GM12878 (cell line): ENCODE data around the gene ITFG1. TPM values are rescaled to one million over a fixed set of nuclear protein-coding genes. Genes with fewer than 3 reads are reported as not detected.

ENCODE experiments used
- ATAC-seq: fragments of 200-7000 bp; cut with Tn5 transposase; 3 replicates; pipeline ENCODE4 v1.9.1; 2020; ENCODE audit warnings: mild to moderate bottlenecking, moderate library complexity
- BruUV-seq: library from RNA; stranded (reverse); fragments of 400-500 nt; replicated peaks from 2 replicates; lab custom pipeline; 2021; lab: Mats Ljungman, UMichigan
- CTCF ChIA-PET: fragments of 300-600 bp; sonication (Branson Sonifier 250); formaldehyde crosslinking; extraction: SDS; loops from one replicate; lab custom pipeline; 2021; ENCODE audit warnings: inconsistent platforms; lab: Yijun Ruan, JAX
- POLR2A ChIA-PET: fragments of 350-600 bp; formaldehyde crosslinking; extraction: SDS; loops from one replicate; lab custom pipeline; 2021; ENCODE audit warnings: inconsistent platforms; lab: Charles Lee
- RAD21 ChIA-PET: fragments of 300-600 bp; sonication (Branson Sonifier 250); formaldehyde crosslinking; loops from one replicate; lab custom pipeline; 2023; ENCODE audit warnings: antibody characterized with exemption; ENCODE audit not compliant: unreplicated experiment; lab: Charles Lee
- SMC1A ChIA-PET: fragments of 300-600 bp; sonication (Branson Sonifier 250); formaldehyde crosslinking; loops from one replicate; lab custom pipeline; 2023; ENCODE audit not compliant: unreplicated experiment, uncharacterized antibody; lab: Charles Lee
- DNase-seq: peaks from one replicate; pipeline ENCODE4 v3.0.0-alpha.2; 2011; ENCODE audit warnings: low read depth, low spot score
- FAIRE-seq: peaks from 3 replicates; lab custom pipeline; 2011; peaks lifted over from hg19 to GRCh38; lab: Jason Lieb, UNC
- H2AFZ ChIP-seq: 2 replicates; pipeline ENCODE4 v1.6.0; 2011; ENCODE audit warnings: low read depth, low read length, control low read depth; ENCODE audit not compliant: control insufficient read depth
- H3K27ac ChIP-seq: 2 replicates; pipeline ENCODE4 v1.5.1; 2011; ENCODE audit warnings: control low read depth; ENCODE audit not compliant: control insufficient read depth, insufficient read depth
- H3K27me3 ChIP-seq, 2 experiments: replicated peaks in 1 of 2; 2 replicates each; pipeline versions ENCODE4 v1.6.0 to v1.6.1; 2011; ENCODE audit warnings: low read length in 1 of 2; ENCODE audit not compliant: control insufficient read depth in 2 of 2, insufficient read depth in 2 of 2
- H3K36me3 ChIP-seq, 2 experiments: 2 replicates each; pipeline ENCODE4 v1.5.1; 2011; ENCODE audit warnings: low read length in 1 of 2; ENCODE audit not compliant: control insufficient read depth in 2 of 2, insufficient read depth in 2 of 2
- H3K4me1 ChIP-seq: 2 replicates; pipeline ENCODE4 v1.6.1; 2011; ENCODE audit warnings: mild to moderate bottlenecking, low read length, moderate library complexity, mixed read lengths; ENCODE audit not compliant: control insufficient read depth, insufficient read depth
- H3K4me2 ChIP-seq: 2 replicates; pipeline ENCODE4 v1.6.0; 2011; ENCODE audit warnings: control low read depth; ENCODE audit not compliant: control insufficient read depth, insufficient read depth
- H3K4me3 ChIP-seq: fragments of 200-600 bp; sonication (generic); 2 replicates; pipeline ENCODE4 v1.5.1; 2016
- H3K79me2 ChIP-seq: 2 replicates; pipeline ENCODE4 v1.6.0; 2011; ENCODE audit warnings: low read length; ENCODE audit not compliant: control insufficient read depth, insufficient read depth
- H3K9ac ChIP-seq: 2 replicates; pipeline ENCODE4 v1.8.0; 2011; ENCODE audit warnings: low read length, control low read depth, mixed read lengths; ENCODE audit not compliant: control insufficient read depth, insufficient read depth
- H3K9me3 ChIP-seq: replicated peaks from 3 replicates; pipeline ENCODE4 v1.5.1; 2011; ENCODE audit warnings: mild to moderate bottlenecking, low read length; ENCODE audit not compliant: control insufficient read depth, insufficient read depth
- H4K20me1 ChIP-seq: 2 replicates; pipeline ENCODE4 v1.6.0; 2011; ENCODE audit not compliant: control insufficient read depth, insufficient read depth
- FOS ChIP-seq: IDR thresholded peaks from 3 replicates; pipeline ENCODE4 v1.6.1; 2011; ENCODE audit warnings: borderline replicate concordance; ENCODE audit not compliant: insufficient read length; ENCODE audit errors: extremely low read depth
- MEF2B ChIP-seq: fragments of 450-650 bp; IDR thresholded peaks from 2 replicates; pipeline ENCODE4 v1.6.1; 2018; ENCODE audit warnings: mild to moderate bottlenecking, moderate library complexity; ENCODE audit not compliant: partially characterized antibody, poor library complexity, severe bottlenecking
- NBN ChIP-seq: fragments of 450-650 bp; IDR thresholded peaks from 2 replicates; pipeline ENCODE4 v1.6.1; 2016
- NR2C1 ChIP-seq: fragments of 450-650 bp; IDR thresholded peaks from 2 replicates; pipeline ENCODE4 v1.6.1; 2017; ENCODE audit warnings: antibody characterized with exemption, mild to moderate bottlenecking, moderate library complexity
- PAX8 ChIP-seq: fragments of 450-650 bp; IDR thresholded peaks from 2 replicates; pipeline ENCODE4 v1.6.1; 2017; ENCODE audit warnings: mild to moderate bottlenecking, moderate library complexity
- SMARCA5 ChIP-seq: fragments of 450-650 bp; IDR thresholded peaks from 2 replicates; pipeline ENCODE4 v1.6.1; 2017; ENCODE audit warnings: mild to moderate bottlenecking
- SRF ChIP-seq, 2 experiments: IDR thresholded peaks; 2 replicates each; pipeline ENCODE4 v1.6.1; 2011; ENCODE audit warnings: low read depth in 2 of 2, low read length in 2 of 2, mild to moderate bottlenecking in 1 of 2, moderate library complexity in 1 of 2
- WGBS: methylation state at CpG from one replicate; pipeline ENCODE4 v1.1.6; 2016; ENCODE audit warnings: low lambda C conversion rate; ENCODE audit not compliant: insufficient replicate concordance, insufficient coverage; ENCODE audit errors: missing lambda C conversion rate; 5-methylcytosine and 5-hydroxymethylcytosine counted together
- in situ Hi-C: fragments of 300-500 bp; cut with MboI; formaldehyde crosslinking; loops from 9 replicates; pipeline ENCODE4 v1.14.3; 2018; ENCODE audit warnings: mixed read lengths
- intact Hi-C: fragments of 100-400 bp; cut with micrococcal nuclease; formaldehyde crosslinking; loops from one replicate; pipeline ENCODE4 v1.14.2; 2022; ENCODE audit not compliant: unreplicated experiment
- polyA plus RNA-seq, 11 experiments: library from polyadenylated mRNA; depleted of rRNA in 4 of 11; unstranded in 6 of 11; stranded (reverse) in 5 of 11; fragments of >200 nt; fragmentation: Nextera tagmentation in 4 of 11; fragmentation: Illumina TruSeq in 1 of 11; extraction: Ambion mirVana in 4 of 11; extraction: Trizol in 1 of 11; gene quantifications; 1 replicate in 1 of 11; 2 replicates in 10 of 11; pipeline versions ENCODE4 v1.2.1 to v1.2.3, GENCODE V29; 2011 to 2016; ENCODE audit warnings: inconsistent platforms in 2 of 11, missing spikeins in 2 of 11, low read depth in 1 of 11
- total RNA-seq, 4 experiments: library from RNA; depleted of rRNA in 3 of 4; stranded (reverse); fragments of >200 nt in 3 of 4; fragmentation: Illumina TruSeq in 1 of 4; extraction: Trizol in 1 of 4; gene quantifications; 2 replicates each; pipeline versions ENCODE4 v1.2.1 to v1.2.3, GENCODE V29; 2013 to 2021
- TF ChIP-seq, protein P1 (sequence below): fragments of 450-650 bp; IDR thresholded peaks from 2 replicates; pipeline ENCODE4 v1.6.1; 2016; ENCODE audit warnings: mild to moderate bottlenecking, moderate library complexity, borderline replicate concordance
- TF ChIP-seq, protein P2 (sequence below): IDR thresholded peaks from 2 replicates; pipeline ENCODE4 v1.6.1; 2011; ENCODE audit warnings: mild to moderate bottlenecking, low read depth, low read length, moderate library complexity; ENCODE audit not compliant: insufficient replicate concordance
- TF ChIP-seq, protein P3 (sequence below): IDR thresholded peaks from 2 replicates; pipeline ENCODE4 v1.6.1; 2011; ENCODE audit warnings: low read depth, low read length, improper control_type of control experiment, borderline replicate concordance
- TF ChIP-seq, protein P4 (sequence below): fragments of 450-650 bp; formaldehyde crosslinking; IDR thresholded peaks from 2 replicates; pipeline ENCODE4 v1.4.0; 2022; ENCODE audit warnings: mild to moderate bottlenecking, moderate library complexity

ITFG1 gene
- total and polyA plus RNA-seq, 10 of the 15 experiments (the other 5 are each of a cell fraction or from before 2014, with no cell fraction given) = 9.3 to 56.3 (median 28.6) TPM

DNA sequence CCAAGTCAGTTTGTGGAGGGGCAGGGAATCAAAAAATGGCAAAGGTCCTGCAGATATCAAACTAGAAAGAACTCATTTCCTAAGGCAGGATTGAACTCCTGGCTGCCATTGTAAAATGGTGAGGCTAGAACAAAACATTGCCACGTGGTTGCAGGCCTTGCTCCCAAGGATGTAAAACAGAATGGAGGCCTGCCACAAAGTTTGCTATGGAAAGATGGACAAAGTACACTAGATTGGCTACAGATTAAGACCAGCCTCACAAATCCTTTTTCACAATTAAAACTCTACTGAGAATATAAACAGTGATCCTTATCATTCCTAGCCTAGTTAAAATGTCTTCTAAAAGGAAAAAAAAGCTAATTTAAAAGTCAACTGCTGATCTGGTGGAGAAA lies 31.2 kb upstream of the ITFG1 start:
- 0% methylated on average over 1 of the region's 1 CpG for WGBS
- ChIA-PET SMC1A (interaction anchor here (1.1 to 9.8 kb wide), 7 partner anchors 13 to 180 kb away, joined by 3 to 254 read pairs (median 42); partner anchors contain the start of genes ITFG1 and PHKB), CTCF (interaction anchor here (3.8 to 5.1 kb wide), 2 partner anchors 12 to 30 kb away, joined by 31 to 60 read pairs; partner anchors contain the start of genes ITFG1 and PHKB), RAD21 (interaction anchor here (5.1 to 10.7 kb wide), 3 partner anchors 11 to 31 kb away, joined by 46 to 238 read pairs (median 59); partner anchors contain the start of genes ITFG1 and PHKB), POLR2A (interaction anchor here (1.0 to 5.0 kb wide), 3 partner anchors 25 to 31 kb away, joined by 4 to 38 read pairs (median 13); partner anchors contain the start of genes ITFG1 and PHKB)
- DNase-seq = no peak
- Histone ChIP-seq H3K27me3 (no peaks in the 10 kb centered on the region), H2AFZ (peak overlapping the region; percentile 49), H3K4me2 (peak overlapping the region; percentile 94), H4K20me1 (no peaks in the 10 kb centered on the region), H3K4me3 (peak overlapping the region; percentile 57), H3K9ac (peak overlapping the region; percentile 72), H3K79me2 (peaks cover 36% of the 10 kb centered on the region), H3K9me3 (peaks cover 4% of the 10 kb centered on the region; the same call in 2 of the 3 replicates), H3K27ac (peak overlapping the region; percentile 97), H3K36me3 (no peaks in the 10 kb centered on the region; a peak in 1 of 4 replicates), H3K4me1 (peaks cover 29% of the 10 kb centered on the region)
- BruUV-seq = no TSS peak
- in situ Hi-C loops = no loop called here
- no peak for FAIRE-seq
- intact Hi-C loops = no loop called here
- no peak for ATAC-seq
- TF ChIP-seq NR2C1 (no peak), PAX8 (no peak), SRF (IDR thresholded peaks at IDR 0.05; ENCODE audit: low read depth in 2 of 2, low read length in 2 of 2) (no peak), NBN (no peak), MEF2B (no peak), FOS (no peak), SMARCA5 (no peak)
- TF ChIP-seq, protein P1, sequence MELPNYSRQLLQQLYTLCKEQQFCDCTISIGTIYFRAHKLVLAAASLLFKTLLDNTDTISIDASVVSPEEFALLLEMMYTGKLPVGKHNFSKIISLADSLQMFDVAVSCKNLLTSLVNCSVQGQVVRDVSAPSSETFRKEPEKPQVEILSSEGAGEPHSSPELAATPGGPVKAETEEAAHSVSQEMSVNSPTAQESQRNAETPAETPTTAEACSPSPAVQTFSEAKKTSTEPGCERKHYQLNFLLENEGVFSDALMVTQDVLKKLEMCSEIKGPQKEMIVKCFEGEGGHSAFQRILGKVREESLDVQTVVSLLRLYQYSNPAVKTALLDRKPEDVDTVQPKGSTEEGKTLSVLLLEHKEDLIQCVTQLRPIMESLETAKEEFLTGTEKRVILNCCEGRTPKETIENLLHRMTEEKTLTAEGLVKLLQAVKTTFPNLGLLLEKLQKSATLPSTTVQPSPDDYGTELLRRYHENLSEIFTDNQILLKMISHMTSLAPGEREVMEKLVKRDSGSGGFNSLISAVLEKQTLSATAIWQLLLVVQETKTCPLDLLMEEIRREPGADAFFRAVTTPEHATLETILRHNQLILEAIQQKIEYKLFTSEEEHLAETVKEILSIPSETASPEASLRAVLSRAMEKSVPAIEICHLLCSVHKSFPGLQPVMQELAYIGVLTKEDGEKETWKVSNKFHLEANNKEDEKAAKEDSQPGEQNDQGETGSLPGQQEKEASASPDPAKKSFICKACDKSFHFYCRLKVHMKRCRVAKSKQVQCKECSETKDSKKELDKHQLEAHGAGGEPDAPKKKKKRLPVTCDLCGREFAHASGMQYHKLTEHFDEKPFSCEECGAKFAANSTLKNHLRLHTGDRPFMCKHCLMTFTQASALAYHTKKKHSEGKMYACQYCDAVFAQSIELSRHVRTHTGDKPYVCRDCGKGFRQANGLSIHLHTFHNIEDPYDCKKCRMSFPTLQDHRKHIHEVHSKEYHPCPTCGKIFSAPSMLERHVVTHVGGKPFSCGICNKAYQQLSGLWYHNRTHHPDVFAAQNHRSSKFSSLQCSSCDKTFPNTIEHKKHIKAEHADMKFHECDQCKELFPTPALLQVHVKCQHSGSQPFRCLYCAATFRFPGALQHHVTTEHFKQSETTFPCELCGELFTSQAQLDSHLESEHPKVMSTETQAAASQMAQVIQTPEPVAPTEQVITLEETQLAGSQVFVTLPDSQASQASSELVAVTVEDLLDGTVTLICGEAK = no peak
- TF ChIP-seq, protein P2, sequence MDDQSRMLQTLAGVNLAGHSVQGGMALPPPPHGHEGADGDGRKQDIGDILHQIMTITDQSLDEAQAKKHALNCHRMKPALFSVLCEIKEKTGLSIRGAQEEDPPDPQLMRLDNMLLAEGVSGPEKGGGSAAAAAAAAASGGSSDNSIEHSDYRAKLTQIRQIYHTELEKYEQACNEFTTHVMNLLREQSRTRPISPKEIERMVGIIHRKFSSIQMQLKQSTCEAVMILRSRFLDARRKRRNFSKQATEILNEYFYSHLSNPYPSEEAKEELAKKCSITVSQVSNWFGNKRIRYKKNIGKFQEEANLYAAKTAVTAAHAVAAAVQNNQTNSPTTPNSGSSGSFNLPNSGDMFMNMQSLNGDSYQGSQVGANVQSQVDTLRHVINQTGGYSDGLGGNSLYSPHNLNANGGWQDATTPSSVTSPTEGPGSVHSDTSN = no peak
- TF ChIP-seq, protein P3, sequence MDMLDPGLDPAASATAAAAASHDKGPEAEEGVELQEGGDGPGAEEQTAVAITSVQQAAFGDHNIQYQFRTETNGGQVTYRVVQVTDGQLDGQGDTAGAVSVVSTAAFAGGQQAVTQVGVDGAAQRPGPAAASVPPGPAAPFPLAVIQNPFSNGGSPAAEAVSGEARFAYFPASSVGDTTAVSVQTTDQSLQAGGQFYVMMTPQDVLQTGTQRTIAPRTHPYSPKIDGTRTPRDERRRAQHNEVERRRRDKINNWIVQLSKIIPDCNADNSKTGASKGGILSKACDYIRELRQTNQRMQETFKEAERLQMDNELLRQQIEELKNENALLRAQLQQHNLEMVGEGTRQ = no peak
- TF ChIP-seq, protein P4, sequence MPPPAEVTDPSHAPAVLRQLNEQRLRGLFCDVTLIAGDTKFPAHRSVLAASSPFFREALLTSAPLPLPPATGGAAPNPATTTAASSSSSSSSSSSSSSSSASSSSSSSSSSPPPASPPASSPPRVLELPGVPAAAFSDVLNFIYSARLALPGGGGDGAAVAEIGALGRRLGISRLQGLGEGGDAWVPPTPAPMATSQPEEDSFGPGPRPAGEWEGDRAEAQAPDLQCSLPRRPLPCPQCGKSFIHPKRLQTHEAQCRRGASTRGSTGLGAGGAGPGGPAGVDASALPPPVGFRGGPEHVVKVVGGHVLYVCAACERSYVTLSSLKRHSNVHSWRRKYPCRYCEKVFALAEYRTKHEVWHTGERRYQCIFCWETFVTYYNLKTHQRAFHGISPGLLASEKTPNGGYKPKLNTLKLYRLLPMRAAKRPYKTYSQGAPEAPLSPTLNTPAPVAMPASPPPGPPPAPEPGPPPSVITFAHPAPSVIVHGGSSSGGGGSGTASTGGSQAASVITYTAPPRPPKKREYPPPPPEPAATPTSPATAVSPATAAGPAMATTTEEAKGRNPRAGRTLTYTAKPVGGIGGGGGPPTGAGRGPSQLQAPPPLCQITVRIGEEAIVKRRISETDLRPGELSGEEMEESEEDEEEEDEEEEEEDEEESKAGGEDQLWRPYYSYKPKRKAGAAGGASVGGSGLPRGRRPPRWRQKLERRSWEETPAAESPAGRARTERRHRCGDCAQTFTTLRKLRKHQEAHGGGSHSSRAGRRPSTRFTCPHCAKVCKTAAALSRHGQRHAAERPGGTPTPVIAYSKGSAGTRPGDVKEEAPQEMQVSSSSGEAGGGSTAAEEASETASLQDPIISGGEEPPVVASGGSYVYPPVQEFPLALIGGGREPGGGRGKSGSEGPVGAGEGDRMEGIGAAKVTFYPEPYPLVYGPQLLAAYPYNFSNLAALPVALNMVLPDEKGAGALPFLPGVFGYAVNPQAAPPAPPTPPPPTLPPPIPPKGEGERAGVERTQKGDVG (CRISPR knock-in tag) = no peak
